ENCODE results near the gene ZFP92. TPM values are rescaled to one million over a fixed set of nuclear protein-coding genes. Genes with fewer than 3 reads are reported as not detected.

ZFP92 gene
- 0.43 and 0.72 TPM in 2 replicates for total RNA-seq

GRCh38 chrX:153411255-153411987, at the start of gene ZFP92:
Gene ZFP92 (plus strand): TSS chrX:153411472. CDS start chrX:153418323, 6,851 bp downstream.

GRCh38 chrX:153401133-153401764, 10.0 kb upstream of the ZFP92 start, which contains the start of gene PNMA6E:
Gene PNMA6E (minus strand): TSS chrX:153401350. CDS start chrX:153398849, 2,501 bp downstream.

GRCh38 chrX:153445856-153446635, 34.8 kb downstream of the ZFP92 start, which contains the start of gene TREX2:
Gene TREX2 (minus strand): TSS chrX:153446056. CDS start chrX:153445430, 626 bp downstream.

Other genes starting within 250 kb of the ZFP92 start
- gene MAGEA1, start 232.2 kb upstream of the ZFP92 start, total RNA-seq, result not detected in 2 replicates
- gene PNMA6F, start 89.7 kb upstream of the ZFP92 start, total RNA-seq, result not detected in 2 replicates
- gene ZNF275, start 77.3 kb upstream of the ZFP92 start, total RNA-seq, result 4.3 and 5.1 TPM in 2 replicates
- under 0.01 TPM in 1 of 2 replicates, not detected in the other for gene PNMA6E, start 10.1 kb upstream of the ZFP92 start, total RNA-seq
- gene TREX2, start 34.6 kb downstream of the ZFP92 start, total RNA-seq, result 2.7 and 3.4 TPM in 2 replicates
- gene HAUS7, start 59.1 kb downstream of the ZFP92 start, total RNA-seq, result 4.7 and 10.6 TPM in 2 replicates
- 0.21 and 0.48 TPM in 2 replicates for gene BGN, start 83.5 kb downstream of the ZFP92 start, total RNA-seq
- not detected in 2 replicates for gene ATP2B3, start 106.2 kb downstream of the ZFP92 start, total RNA-seq
- gene CCNQ, start 187.7 kb downstream of the ZFP92 start, total RNA-seq, result 37.7 and 64.8 TPM in 2 replicates
- 1.5 and 1.7 TPM in 2 replicates for gene DUSP9, start 235.7 kb downstream of the ZFP92 start, total RNA-seq